T-helper 17 cell (primary cell): ENCODE measurements around the gene NRCAM. TPM values are rescaled to one million over a fixed set of nuclear protein-coding genes. Genes with fewer than 3 reads are reported as not detected.

Experiments
- ATAC-seq: fragments of 150-1000 bp; cut with Tn5 transposase; 2 replicates; pipeline ENCODE4 v1.10.0; 2021; ENCODE audit warnings: mild to moderate bottlenecking, moderate library complexity
- DNase-seq, 3 donors: peaks; one replicate each; pipeline versions ENCODE4 v3.0.0 to v3.0.0-alpha.2; 2020 to 2021
- H3K9me3 ChIP-seq: one replicate; pipeline ENCODE4 v1.7.0; 2013; ENCODE audit warnings: low read length, mild to moderate bottlenecking; ENCODE audit not compliant: control insufficient read depth, poor library complexity, severe bottlenecking
- H3K27ac Mint-ChIP-seq: one replicate; pipeline ENCODE4 v1.8.0; 2022; ENCODE audit warnings: mild to moderate bottlenecking, moderate library complexity, mixed read lengths
- H3K27me3 Mint-ChIP-seq: one replicate; pipeline ENCODE4 v1.8.0; 2022; ENCODE audit warnings: mixed read lengths
- H3K36me3 Mint-ChIP-seq: one replicate; pipeline ENCODE4 v1.8.0; 2022; ENCODE audit warnings: low read depth, mixed read lengths
- H3K4me1 Mint-ChIP-seq: one replicate; pipeline ENCODE4 v1.8.0; 2022; ENCODE audit warnings: mild to moderate bottlenecking, mixed read lengths
- H3K4me3 Mint-ChIP-seq: one replicate; pipeline ENCODE4 v1.8.0; 2022; ENCODE audit warnings: mild to moderate bottlenecking, moderate library complexity, mixed read lengths
- total RNA-seq, 4 donors: library from RNA in 2 of 4; stranded (reverse) in 2 of 4; gene quantifications; one replicate each; pipeline ENCODE4 v1.2.3 and lab custom pipeline; 2022 to 2026

NRCAM gene
- total RNA-seq, 2 donors from 2014 or later = not detected

GRCh38 chr7:108431099-108431498 is 25.1 kb downstream of the NRCAM start:
- DNase-seq (no peak), ATAC-seq (no peak)
- H3K4me1 Mint-ChIP-seq = no peaks in the 10 kb centered on the region
- no peaks in the 10 kb centered on the region for H3K36me3 Mint-ChIP-seq
- no peak overlapping the region for H3K4me3 Mint-ChIP-seq
- peaks cover 65% of the 10 kb centered on the region for H3K27me3 Mint-ChIP-seq
- no peak overlapping the region for H3K27ac Mint-ChIP-seq
- no peaks in the 10 kb centered on the region for H3K9me3 ChIP-seq

- no peaks in the 10 kb centered on the region for H3K9me3 ChIP-seq
- H3K36me3 Mint-ChIP-seq = no peaks in the 10 kb centered on the region
- peaks cover 64% of the 10 kb centered on the region for H3K27me3 Mint-ChIP-seq
- H3K27ac Mint-ChIP-seq = no peak overlapping the region
- no peaks in the 10 kb centered on the region for H3K4me1 Mint-ChIP-seq
- ATAC-seq (no peak), DNase-seq (no peak)
- no peak overlapping the region for H3K4me3 Mint-ChIP-seq
Observed at GRCh38 chr7:108430664-108431063, 25.6 kb downstream of the NRCAM start.

GRCh38 chr7:108427766-108428165 is 28.5 kb downstream of the NRCAM start:
- ATAC-seq (no peak), DNase-seq (no peak)
- H3K27me3 Mint-ChIP-seq = peaks cover 65% of the 10 kb centered on the region

DNA sequence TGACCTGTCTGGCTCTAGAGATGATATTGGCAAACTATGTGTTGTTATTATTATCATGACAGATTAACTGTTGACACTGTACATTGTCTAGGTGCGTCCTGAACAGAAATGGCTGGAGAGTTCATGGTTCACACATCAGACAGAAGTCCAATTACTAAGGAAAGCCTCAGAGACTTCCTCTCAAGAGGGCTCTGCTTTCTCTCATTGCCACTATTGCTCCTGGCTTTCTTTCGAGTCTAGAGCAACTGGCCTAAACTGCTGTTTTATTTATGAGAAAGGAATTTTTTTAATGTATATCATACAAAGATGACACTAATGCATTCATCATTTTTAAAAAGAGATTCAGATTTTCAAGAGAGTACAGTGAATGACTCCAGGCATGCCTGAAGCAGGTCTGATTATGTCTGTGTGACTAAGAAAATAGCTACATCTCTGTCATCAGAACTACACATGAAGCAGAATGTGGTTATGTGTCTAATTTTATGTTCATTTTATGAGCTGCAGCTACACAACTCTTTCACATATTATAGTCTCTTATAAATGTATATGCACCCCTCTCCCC is 30.4 kb downstream of the NRCAM start:
- Mint-ChIP-seq H3K27me3 (peaks cover 63% of the 10 kb centered on the region), H3K27ac (no peak overlapping the region), H3K36me3 (no peaks in the 10 kb centered on the region), H3K4me3 (no peak overlapping the region), H3K4me1 (peaks cover 5% of the 10 kb centered on the region)
- ATAC-seq (no peak), DNase-seq (no peak)
- H3K9me3 ChIP-seq = no peaks in the 10 kb centered on the region

More at GRCh38 chr7:108427766-108428165, 28.5 kb downstream of the NRCAM start:
- no peak overlapping the region for H3K4me3 Mint-ChIP-seq
- H3K4me1 Mint-ChIP-seq = no peaks in the 10 kb centered on the region
- no peak overlapping the region for H3K27ac Mint-ChIP-seq
- H3K36me3 Mint-ChIP-seq = no peaks in the 10 kb centered on the region
- H3K9me3 ChIP-seq = no peaks in the 10 kb centered on the region

DNA sequence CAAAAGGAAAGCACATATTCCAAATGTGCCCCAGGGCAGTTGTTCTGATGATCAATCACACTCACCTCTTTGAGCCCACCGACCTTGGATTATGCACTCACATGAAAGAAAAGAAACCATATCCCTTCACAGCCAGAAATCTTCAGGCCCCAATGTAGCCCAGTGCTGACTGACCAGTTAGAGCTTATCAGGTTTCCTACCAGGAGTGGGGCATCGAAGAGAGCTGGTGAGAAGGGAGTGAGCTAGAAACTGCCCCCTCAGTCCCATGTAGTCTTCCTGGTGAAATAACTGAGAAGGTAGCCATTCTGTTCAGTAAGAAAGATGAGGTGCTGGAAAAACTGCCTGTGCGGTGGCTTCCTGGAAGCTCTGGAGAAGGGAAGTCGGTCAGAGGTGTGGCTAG is 32.2 kb downstream of the NRCAM start:
- H3K36me3 Mint-ChIP-seq = no peaks in the 10 kb centered on the region

GRCh38 chr7:108423089-108423989 is 32.9 kb downstream of the NRCAM start:
- Mint-ChIP-seq H3K36me3 (no peaks in the 10 kb centered on the region), H3K27ac (no peak overlapping the region), H3K4me1 (peaks cover 8% of the 10 kb centered on the region), H3K4me3 (no peak overlapping the region), H3K27me3 (peaks cover 72% of the 10 kb centered on the region)
- H3K9me3 ChIP-seq = no peaks in the 10 kb centered on the region
- no peak for DNase-seq
- ATAC-seq = no peak

More for the DNA sequence above, 32.2 kb downstream of the NRCAM start:
- no peaks in the 10 kb centered on the region for H3K9me3 ChIP-seq
- DNase-seq (no peak), ATAC-seq (no peak)
- Mint-ChIP-seq H3K27me3 (peaks cover 66% of the 10 kb centered on the region), H3K4me1 (peaks cover 7% of the 10 kb centered on the region), H3K27ac (no peak overlapping the region), H3K4me3 (no peak overlapping the region)

DNA sequence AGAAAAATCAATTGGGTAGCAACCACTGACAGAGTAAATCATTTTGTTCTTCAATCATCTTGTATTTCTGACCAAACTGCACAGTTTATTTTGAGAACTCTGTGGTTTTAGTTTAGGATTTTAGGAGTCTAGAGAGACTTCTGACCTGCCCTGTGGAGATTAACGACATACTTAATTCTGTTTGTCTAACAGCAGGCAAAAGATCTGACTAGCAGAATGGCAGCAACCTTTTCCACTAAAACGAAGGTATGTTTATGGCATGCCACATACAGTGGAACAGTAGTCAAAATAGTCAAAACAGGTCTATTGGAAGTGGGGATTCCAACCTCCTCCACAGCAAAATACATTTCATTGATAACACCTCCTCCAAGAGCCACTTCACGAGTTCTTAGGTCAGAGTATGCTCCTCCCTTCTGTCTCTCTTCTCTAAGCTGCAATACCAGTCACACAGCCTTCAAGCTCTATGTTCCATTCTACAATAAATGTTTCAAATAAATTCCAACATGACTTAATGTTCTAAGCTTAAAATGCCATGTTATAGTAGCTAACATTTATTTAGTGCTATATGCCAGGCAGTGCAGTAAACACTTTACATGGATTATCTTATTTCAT is 34.4 kb downstream of the NRCAM start:
- H3K4me1 Mint-ChIP-seq = peaks cover 8% of the 10 kb centered on the region
- ATAC-seq (no peak), DNase-seq (no peak)
- H3K27ac Mint-ChIP-seq = no peak overlapping the region
- no peaks in the 10 kb centered on the region for H3K9me3 ChIP-seq
- H3K4me3 Mint-ChIP-seq = no peak overlapping the region
- peaks cover 78% of the 10 kb centered on the region for H3K27me3 Mint-ChIP-seq
- no peaks in the 10 kb centered on the region for H3K36me3 Mint-ChIP-seq

DNA sequence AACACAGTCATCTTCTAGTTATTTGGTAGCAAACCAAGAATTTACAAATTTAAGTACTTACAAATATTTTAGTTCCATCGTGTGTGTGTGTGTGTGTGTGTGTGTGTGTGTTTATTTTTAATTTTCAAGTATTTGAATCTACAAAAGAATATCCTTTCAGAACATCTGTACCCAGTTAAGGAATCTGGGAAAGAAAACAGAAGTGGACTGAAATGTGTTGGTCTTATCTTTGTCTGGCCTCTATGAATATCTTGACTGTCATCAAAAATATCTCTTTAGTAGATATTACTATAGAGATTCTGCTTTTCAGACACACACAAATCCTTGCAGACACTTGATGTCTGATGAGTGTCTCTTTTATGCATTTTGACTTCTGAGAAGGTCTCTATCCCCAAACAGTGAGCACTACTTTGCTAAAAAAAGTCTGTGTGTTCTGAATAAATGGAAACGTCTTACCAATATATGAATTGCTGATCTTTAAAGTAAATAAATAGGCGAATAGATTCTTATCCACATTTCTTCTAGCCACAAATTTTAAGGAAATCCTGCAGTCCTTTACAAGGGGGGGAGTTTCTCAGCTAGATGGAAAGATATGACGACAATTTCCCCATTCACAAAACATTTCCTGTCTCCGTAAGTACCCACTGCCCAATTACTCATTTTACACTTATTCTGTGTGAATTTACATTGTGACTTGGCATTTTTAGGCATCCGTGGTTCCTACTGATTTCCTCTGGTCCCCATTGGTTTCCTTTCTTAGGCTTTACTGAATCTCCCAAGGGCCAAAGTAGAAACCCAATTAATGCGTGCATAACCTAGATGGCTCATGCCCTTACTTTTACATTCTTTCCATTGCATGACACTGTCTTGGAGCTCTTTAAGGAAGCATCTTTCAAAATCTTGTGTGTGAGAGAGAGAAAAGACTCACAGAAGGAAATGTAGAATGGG is 36.0 kb downstream of the NRCAM start:
- DNase-seq (no peak), ATAC-seq (no peak)
- Mint-ChIP-seq H3K27me3 (peaks cover 84% of the 10 kb centered on the region), H3K4me3 (no peak overlapping the region), H3K4me1 (peaks cover 12% of the 10 kb centered on the region), H3K27ac (no peak overlapping the region), H3K36me3 (no peaks in the 10 kb centered on the region)
- no peaks in the 10 kb centered on the region for H3K9me3 ChIP-seq

DNA sequence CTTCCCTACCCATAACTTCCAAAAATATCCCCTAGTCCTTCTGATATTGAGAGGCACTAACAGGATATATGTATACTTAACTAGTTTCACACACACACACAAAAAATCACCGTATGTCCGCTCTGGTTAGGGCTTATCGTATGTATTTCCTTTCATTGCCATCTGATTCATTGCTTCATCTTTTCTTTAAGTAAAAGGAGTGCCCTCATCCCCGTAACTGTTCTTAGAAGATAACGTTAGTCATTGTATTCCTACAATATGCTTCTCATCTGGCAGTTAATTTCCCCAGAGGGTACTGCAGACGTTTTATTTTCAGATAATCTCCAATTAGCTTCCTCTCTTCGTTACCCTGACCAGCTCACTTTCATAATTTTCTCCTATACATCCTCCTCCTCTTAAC is 37.3 kb downstream of the NRCAM start:
- Mint-ChIP-seq H3K27ac (no peak overlapping the region), H3K27me3 (peaks cover 79% of the 10 kb centered on the region)
- no peak for DNase-seq

GRCh38 chr7:108417926-108418325 is 38.3 kb downstream of the NRCAM start:
- ATAC-seq = no peak
- Mint-ChIP-seq H3K27me3 (peaks cover 68% of the 10 kb centered on the region), H3K4me1 (peaks cover 12% of the 10 kb centered on the region), H3K27ac (no peak overlapping the region), H3K4me3 (no peak overlapping the region), H3K36me3 (no peaks in the 10 kb centered on the region)
- no peaks in the 10 kb centered on the region for H3K9me3 ChIP-seq
- DNase-seq = no peak

More for the DNA sequence above, 37.3 kb downstream of the NRCAM start:
- H3K9me3 ChIP-seq = no peaks in the 10 kb centered on the region
- ATAC-seq = no peak
- Mint-ChIP-seq H3K4me3 (no peak overlapping the region), H3K36me3 (no peaks in the 10 kb centered on the region), H3K4me1 (peaks cover 12% of the 10 kb centered on the region)

GRCh38 chr7:108417144-108417543 is 39.1 kb downstream of the NRCAM start:
- H3K36me3 Mint-ChIP-seq = no peaks in the 10 kb centered on the region
- no peak overlapping the region for H3K4me3 Mint-ChIP-seq
- peaks cover 62% of the 10 kb centered on the region for H3K27me3 Mint-ChIP-seq
- peaks cover 12% of the 10 kb centered on the region for H3K4me1 Mint-ChIP-seq
- ATAC-seq (no peak), DNase-seq (no peak)
- no peak overlapping the region for H3K27ac Mint-ChIP-seq
- H3K9me3 ChIP-seq = no peaks in the 10 kb centered on the region

DNA sequence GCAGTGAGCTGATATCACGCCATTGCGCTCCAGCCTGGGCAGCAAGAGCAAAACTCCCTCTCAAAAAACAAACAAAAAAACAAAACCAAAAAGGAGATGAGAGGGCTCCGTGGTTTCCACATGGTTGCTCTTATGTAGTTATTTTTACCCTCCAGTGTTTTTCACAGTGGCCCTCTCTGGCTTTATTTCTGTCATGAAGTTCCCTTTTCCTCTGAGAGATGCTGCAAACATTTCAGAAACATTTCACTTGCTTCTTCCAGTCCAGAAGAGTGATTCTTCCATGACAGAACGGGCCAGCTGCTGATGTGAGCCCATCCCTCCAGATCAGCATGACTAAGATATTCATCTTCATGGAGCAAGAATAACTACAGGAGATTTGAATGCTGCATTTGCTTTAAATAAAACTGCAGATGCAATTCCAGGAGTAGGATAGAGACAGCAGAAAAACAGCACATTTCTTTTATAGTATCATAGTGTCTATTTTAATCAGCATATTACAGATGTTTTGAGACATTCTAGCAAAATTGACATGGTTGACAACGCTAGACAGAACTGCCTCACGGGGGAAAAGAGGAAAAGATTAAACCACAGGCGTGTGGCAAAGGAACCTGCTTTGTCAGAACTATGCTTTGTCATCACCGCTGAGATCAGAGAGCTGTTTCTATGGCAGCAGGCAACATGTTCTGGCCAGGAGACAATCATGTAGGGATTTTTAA is 40.3 kb downstream of the NRCAM start:
- no peak for DNase-seq
- peaks cover 56% of the 10 kb centered on the region for H3K27me3 Mint-ChIP-seq
- ATAC-seq = peak; percentile 73
- H3K4me1 Mint-ChIP-seq = peaks cover 8% of the 10 kb centered on the region
- H3K9me3 ChIP-seq = no peaks in the 10 kb centered on the region
- H3K4me3 Mint-ChIP-seq = no peak overlapping the region
- no peak overlapping the region for H3K27ac Mint-ChIP-seq
- no peaks in the 10 kb centered on the region for H3K36me3 Mint-ChIP-seq
